DMS114 treated with DMSO at 0.1 percent for 48 hours (cell line): ENCODE measurements around the gene NAIF1.

Source experiments
- DNase-seq: peaks from one replicate; lab custom pipeline; 2025; ENCODE audit not compliant: unreplicated experiment; lab: John Stamatoyannopoulos, UW

NAIF1 gene

DNA sequence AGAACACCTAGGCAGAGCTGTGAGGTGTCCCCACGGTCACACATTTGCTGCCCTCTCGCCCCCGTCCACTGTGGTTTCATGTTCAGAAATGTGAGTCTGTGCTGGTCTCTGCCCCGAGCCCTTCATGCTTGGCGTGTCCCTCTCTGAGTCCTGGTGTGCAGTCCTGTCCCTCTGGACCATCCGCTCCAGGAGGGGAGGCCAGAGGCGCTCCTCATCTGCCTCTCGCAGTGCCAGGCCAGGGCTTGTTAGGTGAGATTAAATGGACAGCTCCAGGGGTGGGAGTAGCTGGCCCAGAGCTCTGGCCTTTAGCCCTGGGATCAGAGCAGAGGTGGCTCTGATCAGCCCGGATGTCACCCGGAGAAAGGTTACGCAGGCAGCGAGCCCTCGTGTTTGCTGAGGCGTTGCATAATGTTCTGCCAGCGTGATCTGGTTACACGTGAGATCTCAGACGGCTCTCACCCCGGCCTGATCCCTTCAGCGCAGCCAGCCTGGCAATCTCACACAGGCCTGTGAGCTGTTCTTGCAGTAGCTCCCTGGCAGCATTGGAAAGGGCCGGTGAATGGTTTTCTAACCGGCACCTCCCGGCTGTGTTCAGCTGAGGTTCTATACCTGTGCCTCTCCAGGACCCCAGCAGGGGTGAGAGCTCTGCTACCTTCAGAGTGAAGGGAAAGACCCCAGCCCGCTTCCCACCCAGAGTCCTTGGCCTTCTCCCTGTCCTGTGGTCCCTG lies 35.9 kb upstream of the NAIF1 start:
- DNase-seq, result no peak

DNA sequence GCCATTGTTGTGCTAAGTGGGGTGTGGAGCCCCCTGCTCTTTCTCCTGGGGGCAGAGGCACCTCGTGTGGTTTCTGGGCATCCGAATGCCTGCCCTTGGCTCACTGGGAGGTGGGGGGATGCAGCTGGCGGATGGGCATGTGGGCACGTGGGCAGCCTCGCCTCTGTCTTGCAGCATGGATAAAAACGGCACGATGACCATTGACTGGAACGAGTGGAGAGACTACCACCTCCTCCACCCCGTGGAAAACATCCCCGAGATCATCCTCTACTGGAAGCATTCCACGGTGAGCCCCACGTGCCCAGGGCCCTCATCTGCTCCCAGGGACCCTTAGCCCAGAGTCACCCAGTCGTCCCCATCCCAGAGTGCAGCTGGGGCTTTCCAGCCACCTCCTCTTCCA lies 35.1 kb upstream of the NAIF1 start:
- DNase-seq, result no peak

- no peak for DNase-seq
Measured at GRCh38 chr9:128101690-128102089, 34.6 kb upstream of the NAIF1 start.

DNA sequence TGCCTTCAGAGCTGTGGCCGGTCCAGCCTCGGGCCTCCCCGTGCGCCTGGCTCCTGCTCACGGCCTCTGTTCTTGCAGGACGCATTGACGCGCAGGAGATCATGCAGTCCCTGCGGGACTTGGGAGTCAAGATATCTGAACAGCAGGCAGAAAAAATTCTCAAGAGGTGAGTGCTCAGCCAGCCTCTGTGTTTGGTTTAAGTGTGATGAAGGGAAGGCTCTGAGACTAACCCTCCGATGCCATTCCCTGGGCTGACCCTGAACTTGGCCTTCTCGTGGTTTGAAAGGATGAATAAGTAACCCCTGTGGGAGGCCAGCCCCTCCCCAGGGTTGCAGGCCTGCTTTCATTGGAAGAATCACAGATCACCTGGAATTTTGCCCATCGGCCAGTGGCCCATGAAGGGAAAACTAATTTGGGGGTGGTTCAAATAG lies 34.1 kb upstream of the NAIF1 start:
- no peak for DNase-seq

DNA sequence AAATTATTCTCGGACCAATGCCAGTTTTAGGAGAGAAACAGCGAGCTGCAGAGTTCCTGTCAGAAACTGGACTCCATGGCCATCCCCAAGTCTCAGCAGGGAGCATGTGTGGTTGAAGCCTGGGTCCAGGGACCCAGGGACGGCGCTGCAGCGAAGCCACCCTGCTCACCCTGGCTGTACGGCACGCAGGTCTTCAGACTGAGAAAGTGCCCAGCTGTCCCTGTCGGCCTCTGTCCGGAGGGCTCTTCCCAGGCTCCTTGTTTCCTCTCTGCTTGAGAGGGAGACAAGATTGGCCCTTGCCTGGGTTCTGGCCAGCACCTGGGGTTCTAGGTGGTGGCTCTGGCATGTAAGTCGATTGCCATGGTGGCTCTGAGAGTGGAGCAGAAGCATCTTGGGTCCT lies 33.5 kb upstream of the NAIF1 start:
- no peak for DNase-seq

DNA sequence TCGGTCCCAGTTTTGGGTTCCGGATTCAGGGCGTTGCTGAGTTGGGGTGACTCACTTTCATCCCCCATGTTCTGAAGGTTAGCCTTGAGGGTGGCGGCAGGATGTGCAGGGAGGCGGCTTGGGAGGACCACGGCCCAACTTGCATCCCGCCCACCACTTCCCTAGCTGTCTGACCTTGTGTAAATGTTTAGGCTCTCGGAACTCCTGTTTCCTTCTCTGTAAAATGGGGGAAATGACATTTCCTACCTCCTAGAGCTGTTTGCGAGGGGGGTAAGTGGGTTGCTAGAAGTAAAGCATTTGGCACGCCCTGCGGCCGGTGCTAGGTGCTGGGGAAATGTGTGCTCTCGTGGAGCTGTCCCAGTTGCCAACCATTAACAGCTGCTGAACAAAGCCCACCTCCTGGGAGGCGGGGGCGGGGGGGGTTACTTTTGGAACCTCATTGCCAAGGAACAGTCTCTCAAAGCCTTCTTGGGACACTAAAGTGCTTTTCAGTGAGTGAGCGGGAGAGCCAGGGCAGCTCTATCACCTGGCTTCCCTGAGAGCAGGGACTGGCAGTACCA lies 32.9 kb upstream of the NAIF1 start:
- DNase-seq, result no peak

DNA sequence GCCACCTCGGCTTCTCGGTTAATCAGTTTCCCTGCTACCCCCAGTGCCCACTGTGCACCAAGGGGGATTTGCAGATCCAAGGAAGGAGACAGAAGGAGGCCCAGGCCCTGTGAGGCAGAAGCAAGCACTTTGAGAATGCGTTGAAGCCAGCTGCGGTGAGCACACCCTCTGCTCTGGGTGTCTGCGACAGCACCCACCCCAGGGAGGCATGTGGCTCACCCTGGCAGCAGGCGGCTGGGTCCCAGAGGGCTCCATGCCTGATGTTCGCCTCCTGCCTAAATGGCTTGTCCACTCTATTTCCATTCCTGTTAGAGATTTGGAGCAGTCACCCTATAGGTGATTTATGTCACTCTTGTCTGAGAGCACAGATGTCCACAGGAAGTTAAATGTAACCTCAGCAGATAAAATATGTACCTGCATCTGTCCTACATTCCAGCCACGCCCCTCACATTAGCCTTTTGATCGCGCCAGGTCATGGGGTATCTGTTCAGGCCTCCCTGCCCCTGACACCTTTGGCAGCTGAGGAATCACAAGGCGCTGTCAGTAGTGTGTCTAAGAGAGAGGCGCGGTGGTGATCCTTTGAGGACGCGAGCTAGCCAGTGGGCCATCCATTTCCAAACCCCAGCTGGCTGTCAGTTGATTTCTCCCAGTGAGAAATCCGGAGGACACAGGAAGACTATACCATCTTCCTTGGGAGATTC lies 32.3 kb upstream of the NAIF1 start:
- no peak for DNase-seq

DNA sequence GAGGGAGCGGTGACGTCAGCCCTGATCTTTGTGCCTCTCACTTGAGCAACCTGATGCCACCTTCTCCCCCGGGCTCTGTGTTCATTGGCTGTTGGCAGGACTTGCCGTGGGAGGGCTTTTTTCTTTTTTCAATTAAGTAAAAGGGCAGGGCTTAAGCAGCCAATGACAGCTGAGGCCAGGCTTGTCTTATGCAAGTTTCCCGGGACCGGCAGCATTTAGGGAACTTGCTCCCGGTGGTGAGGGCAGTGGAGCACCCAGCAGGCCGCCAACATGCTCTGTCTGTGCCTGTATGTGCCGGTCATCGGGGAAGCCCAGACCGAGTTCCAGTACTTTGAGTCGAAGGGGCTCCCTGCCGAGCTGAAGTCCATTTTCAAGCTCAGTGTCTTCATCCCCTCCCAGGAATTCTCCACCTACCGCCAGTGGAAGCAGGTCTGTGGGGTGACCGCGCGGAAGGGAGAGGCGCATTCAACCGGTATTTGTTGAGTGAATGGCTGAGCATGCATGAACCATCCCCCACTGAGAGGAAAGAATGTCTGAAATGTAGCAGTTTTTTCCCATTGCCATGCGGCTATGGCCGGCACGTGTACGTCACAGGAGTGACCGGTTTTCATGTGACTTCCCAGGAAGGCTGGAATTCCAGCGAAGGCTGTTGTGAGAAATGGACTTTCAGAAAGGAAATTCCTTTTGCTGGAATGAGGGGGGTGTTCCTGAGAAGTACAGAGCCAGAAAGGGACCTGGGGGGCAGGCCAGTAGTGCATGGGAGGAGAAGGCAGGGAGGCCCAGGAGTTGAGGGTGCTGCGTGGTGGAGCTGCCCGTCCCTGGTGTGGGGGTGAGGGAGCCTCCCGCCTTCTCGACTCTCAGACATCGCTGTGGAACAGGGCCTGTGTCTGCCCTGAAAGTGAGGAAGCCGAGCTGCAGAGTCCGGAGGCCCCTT lies 31.4 kb upstream of the NAIF1 start:
- no peak for DNase-seq

DNA sequence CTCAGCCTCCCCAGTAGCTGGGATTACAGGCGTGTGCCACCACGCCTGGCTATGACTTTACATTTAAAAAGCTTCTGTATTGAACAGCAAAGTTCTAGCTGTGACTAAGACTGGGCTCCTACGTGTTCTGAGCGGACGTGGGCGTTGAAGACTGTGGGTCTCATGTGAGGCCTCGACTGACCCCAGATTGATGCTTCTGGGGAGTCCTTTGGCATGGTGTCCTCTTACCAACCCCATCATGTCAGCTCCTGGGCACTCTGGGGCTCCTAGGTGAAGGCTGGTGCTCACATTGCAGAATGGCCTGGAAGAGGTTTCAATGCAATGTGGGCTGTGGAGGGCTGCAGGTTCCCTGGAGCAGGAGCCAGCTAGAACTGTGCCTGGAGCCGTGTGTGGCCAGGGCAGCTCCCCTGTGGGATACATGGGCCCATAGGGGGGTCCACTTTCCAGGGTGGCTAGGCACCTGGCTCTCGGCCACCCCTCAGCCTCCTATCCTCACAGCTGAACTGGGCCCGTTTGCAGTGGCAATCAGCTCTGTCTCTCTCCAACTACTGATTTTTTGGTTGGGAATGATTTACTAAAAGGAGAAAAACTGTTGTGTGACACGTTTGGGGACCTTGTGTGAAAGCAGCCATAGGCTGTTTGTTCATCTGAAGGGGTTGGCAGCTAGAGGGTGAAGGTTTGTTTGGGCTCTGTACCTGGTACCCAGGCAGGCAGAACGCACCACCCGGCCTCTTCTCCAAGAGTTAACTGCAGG lies 30.6 kb upstream of the NAIF1 start:
- no peak for DNase-seq

- DNase-seq, result no peak
Measured at GRCh38 chr9:128096616-128097536, 29.8 kb upstream of the NAIF1 start.

- no peak for DNase-seq
Measured at GRCh38 chr9:128094950-128095544, 27.9 kb upstream of the NAIF1 start.

GRCh38 chr9:128094166-128094949 lies 27.2 kb upstream of the NAIF1 start:
- DNase-seq, result no peak

- no peak for DNase-seq
Measured at GRCh38 chr9:128093011-128093410, 25.9 kb upstream of the NAIF1 start.

- no peak for DNase-seq
Measured at GRCh38 chr9:128092199-128092977, 25.3 kb upstream of the NAIF1 start.

GRCh38 chr9:128091571-128091970 lies 24.5 kb upstream of the NAIF1 start:
- no peak for DNase-seq

DNA sequence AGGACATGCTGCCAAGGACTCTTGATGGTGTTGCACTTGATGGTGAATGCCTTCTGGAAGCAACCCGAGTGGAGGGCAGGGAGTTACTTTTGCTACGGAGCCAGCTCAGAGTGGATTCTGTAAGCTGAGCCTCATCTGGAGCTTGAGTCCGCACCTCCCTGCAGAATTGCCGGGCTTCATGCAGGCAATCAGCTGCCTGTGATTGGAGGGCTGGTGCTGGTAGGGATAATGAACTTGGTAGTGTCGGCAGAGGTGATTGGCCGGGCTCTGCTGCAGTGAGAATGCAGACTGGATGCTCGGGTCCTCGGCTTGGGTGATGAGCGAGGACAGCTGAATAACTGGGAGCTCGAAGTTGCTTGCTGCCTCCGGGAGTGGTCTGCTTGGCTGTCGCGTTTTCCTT lies 24.0 kb upstream of the NAIF1 start:
- no peak for DNase-seq

GRCh38 chr9:128089299-128089698 lies 22.2 kb upstream of the NAIF1 start:
- DNase-seq, result no peak
